CD4-positive, alpha-beta T cell (primary cell): Measurements from ENCODE around the gene PDZD8. TPM values are rescaled to one million over a fixed set of nuclear protein-coding genes. Genes with fewer than 3 reads are reported as not detected.

Experiments used
- ATAC-seq: fragments of 200-7000 bp; cut with Tn5 transposase; one replicate; pipeline ENCODE4 v1.10.0; 2022; ENCODE audit warnings: mild to moderate bottlenecking; ENCODE audit not compliant: poor library complexity
- CTCF ChIA-PET: fragments of 350-600 bp; sonication (Branson Sonifier 250); formaldehyde crosslinking; loops from one replicate; lab custom pipeline; 2021; ENCODE audit warnings: antibody characterized with exemption, inconsistent platforms; lab: Charles Lee
- POLR2A ChIA-PET: fragments of 350-600 bp; sonication (Branson Sonifier 250); formaldehyde crosslinking; loops from one replicate; lab custom pipeline; 2021; ENCODE audit warnings: antibody characterized with exemption, inconsistent platforms; lab: Charles Lee
- DNase-seq, 14 experiments: peaks; one replicate each; pipeline ENCODE4 v3.0.0-alpha.2; 2013 to 2020; ENCODE audit warnings: mixed read lengths in 2 of 14
- H3K27ac ChIP-seq, 2 donors: one replicate each; pipeline versions ENCODE4 v1.5.1 to v1.7.0; 2013; ENCODE audit warnings: low read length in 2 of 2, low read depth in 1 of 2, mild to moderate bottlenecking in 1 of 2
- H3K27me3 ChIP-seq, 2 experiments: 1 replicate in 1 of 2; 2 replicates in 1 of 2; pipeline versions ENCODE4 v1.6.1 to v1.7.0; 2013; ENCODE audit warnings: low read length in 2 of 2, control low read depth in 1 of 2, mild to moderate bottlenecking in 1 of 2, moderate library complexity in 1 of 2; ENCODE audit not compliant: insufficient read depth in 2 of 2, control insufficient read depth in 1 of 2
- H3K36me3 ChIP-seq: one replicate; pipeline ENCODE4 v1.6.1; 2013; ENCODE audit warnings: low read length, control low read depth; ENCODE audit not compliant: insufficient read depth
- H3K4me1 ChIP-seq: one replicate; pipeline ENCODE4 v1.6.1; 2013; ENCODE audit warnings: low read length, control low read depth; ENCODE audit not compliant: insufficient read depth
- H3K4me3 ChIP-seq: one replicate; pipeline ENCODE4 v1.5.1; 2013; ENCODE audit warnings: mild to moderate bottlenecking, low read length, moderate library complexity
- H3K9me3 ChIP-seq, 2 experiments: 1 replicate in 1 of 2; 2 replicates in 1 of 2; pipeline versions ENCODE4 v1.6.1 to v1.7.0; 2013; ENCODE audit warnings: low read length in 2 of 2, mild to moderate bottlenecking in 2 of 2, control low read depth in 1 of 2, moderate library complexity in 1 of 2; ENCODE audit not compliant: control insufficient read depth in 1 of 2, insufficient read depth in 1 of 2
- H3K27ac Mint-ChIP-seq: one replicate; pipeline ENCODE4 v1.8.0; 2020; ENCODE audit warnings: mixed read lengths
- H3K27me3 Mint-ChIP-seq: one replicate; pipeline ENCODE4 v1.8.0; 2021; ENCODE audit warnings: mixed read lengths
- H3K36me3 Mint-ChIP-seq: one replicate; pipeline ENCODE4 v1.8.0; 2021; ENCODE audit warnings: low read depth, mixed read lengths
- H3K4me1 Mint-ChIP-seq: one replicate; pipeline ENCODE4 v1.8.0; 2021; ENCODE audit warnings: low read depth, mixed read lengths
- H3K4me3 Mint-ChIP-seq: one replicate; pipeline ENCODE4 v1.8.0; 2020; ENCODE audit warnings: mild to moderate bottlenecking, mixed read lengths
- H3K9me3 Mint-ChIP-seq: one replicate; pipeline ENCODE4 v1.8.0; 2020; ENCODE audit warnings: mixed read lengths
- CTCF ChIP-seq: fragments of 200-600 bp; IDR thresholded peaks from one replicate; pipeline ENCODE4 v1.8.0; 2022; ENCODE audit warnings: antibody characterized with exemption, mild to moderate bottlenecking
- intact Hi-C, 2 experiments: fragments of 100-400 bp; cut with DNase I in 1 of 2; cut with micrococcal nuclease in 1 of 2; formaldehyde crosslinking; loops; one replicate each; pipeline versions ENCODE4 v1.15.1 to v1.9.0; 2023 to 2025; cut with DNase I, micrococcal nuclease
- polyA plus RNA-seq, 2 donors: library from polyadenylated mRNA; unstranded; fragments of 120-200 nt; gene quantifications; one replicate each; pipeline ENCODE4 v1.2.1, GENCODE V29; 2013
- total RNA-seq, 174 experiments: library from RNA in 2 of 174; stranded (reverse) in 2 of 174; gene quantifications; one replicate each; pipeline ENCODE4 v1.2.3 and lab custom pipeline; 2021 to 2026

Gene PDZD8
- total RNA-seq: 10 to 100 TPM; 25.2 to 31.1 TPM
- polyA plus RNA-seq (2013, experiment 1 of 2): 10.9 TPM
- 18.2 TPM for polyA plus RNA-seq (2013, experiment 2 of 2)
- total RNA-seq (lab: John Stamatoyannopoulos, UW): 41.7 to 133 (median 71.4) reads per million in 172 experiments

GRCh38 chr10:117375360-117376178, at the start of gene PDZD8:
Gene PDZD8 (minus strand): TSS chr10:117375440. CDS start chr10:117375227, 213 bp downstream.
- H3K36me3 Mint-ChIP-seq: peaks cover 9% of the 10 kb centered on the region

GRCh38 chr10:117424171-117424570, 48.9 kb upstream of the PDZD8 start:
- no peaks in the 10 kb centered on the region for H3K36me3 ChIP-seq
- H3K27ac ChIP-seq: no peak overlapping the region
- no peak overlapping the region for H3K4me3 Mint-ChIP-seq
- H3K27me3 Mint-ChIP-seq: no peaks in the 10 kb centered on the region
- no peak overlapping the region for H3K27ac Mint-ChIP-seq
- no peaks in the 10 kb centered on the region for H3K27me3 ChIP-seq
- ATAC-seq (no peak), DNase-seq (no peak)
- H3K4me1 ChIP-seq: no peaks in the 10 kb centered on the region
- no peak overlapping the region for H3K4me3 ChIP-seq
- no peaks in the 10 kb centered on the region for H3K9me3 Mint-ChIP-seq
- intact Hi-C loops: no loop called here
- H3K9me3 ChIP-seq: peaks cover 0 to 12% of the 10 kb centered on the region in 2 experiments
- no peaks in the 10 kb centered on the region for H3K4me1 Mint-ChIP-seq
- CTCF ChIA-PET: no interaction called here
- H3K36me3 Mint-ChIP-seq: no peaks in the 10 kb centered on the region
- POLR2A ChIA-PET: no interaction called here
- no peak for TF ChIP-seq CTCF

More at GRCh38 chr10:117375360-117376178, at the start of gene PDZD8:
- ChIA-PET POLR2A (no interaction called here), CTCF (no interaction called here)
- H3K4me1 ChIP-seq: peaks cover 38% of the 10 kb centered on the region
- peak within 1 kb of the TSS; percentile 88 for H3K27ac Mint-ChIP-seq
- DNase-seq: peak; percentile 81 to 96 (median 92)
- intact Hi-C loops: loop anchor here in 1 of 2 experiments (5.0 to 10.0 kb wide), 4 partner anchors 631 to 1379 kb away; partner anchors contain the start of genes CACUL1, FAM204A, HSPA12A and RAB11FIP2
- no peaks in the 10 kb centered on the region for H3K9me3 ChIP-seq
- no peaks in the 10 kb centered on the region for H3K36me3 ChIP-seq
- H3K4me1 Mint-ChIP-seq: peaks cover 40% of the 10 kb centered on the region
- H3K27me3 Mint-ChIP-seq: peaks cover 28% of the 10 kb centered on the region
- H3K4me3 Mint-ChIP-seq: peak within 1 kb of the TSS; percentile 95
- H3K4me3 ChIP-seq: peak within 1 kb of the TSS; percentile 94
- H3K9me3 Mint-ChIP-seq: no peaks in the 10 kb centered on the region
- no peak for TF ChIP-seq CTCF
- H3K27ac ChIP-seq: peak within 1 kb of the TSS; percentile 55 to 59
- ATAC-seq: peak; percentile 78
- H3K27me3 ChIP-seq: peaks cover 0 to 3% of the 10 kb centered on the region in 2 experiments

- no peak for ATAC-seq
- H3K4me1 ChIP-seq: no peaks in the 10 kb centered on the region
- Mint-ChIP-seq H3K4me1 (no peaks in the 10 kb centered on the region), H3K9me3 (no peaks in the 10 kb centered on the region), H3K27me3 (no peaks in the 10 kb centered on the region), H3K27ac (no peak overlapping the region), H3K36me3 (no peaks in the 10 kb centered on the region), H3K4me3 (no peak overlapping the region)
- H3K27ac ChIP-seq: no peak overlapping the region
- H3K36me3 ChIP-seq: no peaks in the 10 kb centered on the region
- DNase-seq: no peak
- no peak overlapping the region for H3K4me3 ChIP-seq
- no peak for TF ChIP-seq CTCF
- peaks cover 0 to 12% of the 10 kb centered on the region in 2 experiments for H3K9me3 ChIP-seq
- ChIA-PET CTCF (no interaction called here), POLR2A (no interaction called here)
- intact Hi-C loops: no loop called here
- H3K27me3 ChIP-seq: peaks cover 0 to 7% of the 10 kb centered on the region in 2 experiments
Measured at GRCh38 chr10:117421985-117422384, 46.7 kb upstream of the PDZD8 start.
